Endothelial cell of umbilical vein (primary cell): ENCODE data around the gene BTN2A1. TPM values are rescaled to one million over a fixed set of nuclear protein-coding genes. Genes with fewer than 3 reads are reported as not detected.
"Not testable (repeated sequence)": the region's sequence is repeated elsewhere in the genome, so short reads cannot be mapped to it uniquely, and the experiment has no call there.

Experiments
- BruUV-seq: library from RNA; stranded (reverse); fragments of 400-500 nt; replicated peaks from 2 replicates; lab custom pipeline; 2021; lab: Mats Ljungman, UMichigan
- CTCF ChIA-PET: fragments of 300-600, 350-600 bp; sonication (Branson Sonifier 250); formaldehyde crosslinking; loops from one replicate; lab custom pipeline; 2021; ENCODE audit warnings: antibody characterized with exemption, inconsistent platforms; lab: Charles Lee
- POLR2A ChIA-PET: fragments of 300-600, 350-600 bp; sonication (Branson Sonifier 250); formaldehyde crosslinking; loops from one replicate; lab custom pipeline; 2021; ENCODE audit warnings: antibody characterized with exemption, inconsistent platforms; lab: Charles Lee
- DNase-seq: peaks from one replicate; pipeline ENCODE4 v3.0.0-alpha.2; 2011; ENCODE audit warnings: low read depth, low spot score
- FAIRE-seq: peaks from 2 replicates; lab custom pipeline; 2011; peaks lifted over from hg19 to GRCh38; lab: Jason Lieb, UNC
- H2AFZ ChIP-seq: 2 replicates; pipeline ENCODE4 v1.6.0; 2012; ENCODE audit warnings: low read depth, low read length, control low read depth, inconsistent platforms
- H3K27ac ChIP-seq: 2 replicates; pipeline ENCODE4 v1.5.1; 2011; ENCODE audit warnings: low read depth, mild to moderate bottlenecking, control low read depth, low read length, moderate library complexity; ENCODE audit not compliant: insufficient read depth
- H3K27me3 ChIP-seq, 2 experiments: 2 replicates each; pipeline versions ENCODE4 v1.6.0 to v1.6.1; 2011; ENCODE audit warnings: low read length in 2 of 2, mixed read lengths in 1 of 2; ENCODE audit not compliant: control insufficient read depth in 2 of 2, insufficient read depth in 2 of 2
- H3K36me3 ChIP-seq, 2 experiments: 2 replicates in 1 of 2; 3 replicates in 1 of 2; pipeline ENCODE4 v1.5.1; 2011; ENCODE audit warnings: low read length in 2 of 2, mild to moderate bottlenecking in 1 of 2, moderate library complexity in 1 of 2; ENCODE audit not compliant: control insufficient read depth in 2 of 2, insufficient read depth in 2 of 2; ENCODE audit errors: extremely low read depth in 1 of 2
- H3K4me1 ChIP-seq: 3 replicates; pipeline ENCODE4 v1.5.1; 2011; ENCODE audit warnings: mild to moderate bottlenecking, low read length; ENCODE audit not compliant: control insufficient read depth, insufficient read depth; ENCODE audit errors: extremely low read depth
- H3K4me2 ChIP-seq: 2 replicates; pipeline ENCODE4 v1.6.1; 2011; ENCODE audit warnings: low read length, control low read depth, mixed read lengths; ENCODE audit not compliant: insufficient read depth
- H3K4me3 ChIP-seq, 3 experiments: fragments of 200-600 bp in 1 of 3; sonication (generic), shearing (Covaris generic) in 1 of 3; replicated peaks in 1 of 3; 2 replicates each; pipeline ENCODE4 v1.5.1; 2011 to 2016; ENCODE audit warnings: control low read depth in 3 of 3, low read length in 3 of 3, mild to moderate bottlenecking in 2 of 3, inconsistent platforms in 1 of 3, low read depth in 1 of 3, moderate library complexity in 1 of 3; ENCODE audit not compliant: insufficient read depth in 1 of 3
- H3K79me2 ChIP-seq: 2 replicates; pipeline ENCODE4 v1.6.0; 2012; ENCODE audit warnings: low read length, inconsistent platforms; ENCODE audit not compliant: control insufficient read depth, insufficient read depth
- H3K9ac ChIP-seq: replicated peaks from 2 replicates; pipeline ENCODE3; 2011; ENCODE audit warnings: low read length, control low read depth; ENCODE audit not compliant: insufficient read depth; ENCODE audit errors: extremely low read depth
- H3K9me1 ChIP-seq: replicated peaks from 3 replicates; pipeline ENCODE4 v1.6.0; 2011; ENCODE audit warnings: mild to moderate bottlenecking, low read length; ENCODE audit not compliant: control insufficient read depth, insufficient read depth; ENCODE audit errors: extremely low read depth
- H3K9me3 ChIP-seq: replicated peaks from 2 replicates; pipeline ENCODE4 v1.5.1; 2012; ENCODE audit warnings: low read length, inconsistent platforms; ENCODE audit not compliant: control insufficient read depth, insufficient read depth
- H4K20me1 ChIP-seq: replicated peaks from 2 replicates; pipeline ENCODE3; 2011; ENCODE audit warnings: mild to moderate bottlenecking, low read length; ENCODE audit not compliant: control insufficient read depth, insufficient read depth; ENCODE audit errors: extremely low read depth
- dilution Hi-C: fragments of 300-500 bp; cut with MboI; formaldehyde crosslinking; loops from one replicate; pipeline ENCODE4 v1.15.0; 2019; ENCODE audit warnings: low sequenced_read_pairs; ENCODE audit not compliant: extremely low pct_ligation_motif_present
- intact Hi-C: fragments of 100-400 bp; cut with micrococcal nuclease; formaldehyde crosslinking; loops from one replicate; pipeline ENCODE4 v1.10.0; 2022
- polyA plus RNA-seq, 4 experiments: library from polyadenylated mRNA; depleted of rRNA in 3 of 4; stranded (reverse) in 3 of 4; unstranded in 1 of 4; fragments of >200 nt; gene quantifications; 2 replicates each; pipeline versions ENCODE4 v1.2.1 to v1.2.3, GENCODE V29; 2011 to 2012; ENCODE audit warnings: missing spikeins in 1 of 4
- total RNA-seq: library from RNA; stranded (reverse); gene quantifications from 2 replicates; pipeline ENCODE4 v1.2.3, GENCODE V29; 2021
- TF ChIP-seq, protein P1 (sequence below), 2 donors: IDR thresholded peaks; 1 replicate in 1 of 2; 2 replicates in 1 of 2; pipeline ENCODE4 v1.5.1; 2011; ENCODE audit warnings: low read length in 2 of 2, mild to moderate bottlenecking in 2 of 2, moderate library complexity in 2 of 2, control low read depth in 1 of 2, inconsistent platforms in 1 of 2, low read depth in 1 of 2; ENCODE audit not compliant: insufficient read depth in 1 of 2; ENCODE audit errors: extremely low read depth in 1 of 2

BTN2A1 gene
- total and polyA plus RNA-seq, 2 donors (not counting 3 experiments of a cell fraction or from before 2014, with no cell fraction given) = 25.1 to 31.9 TPM

DNA sequence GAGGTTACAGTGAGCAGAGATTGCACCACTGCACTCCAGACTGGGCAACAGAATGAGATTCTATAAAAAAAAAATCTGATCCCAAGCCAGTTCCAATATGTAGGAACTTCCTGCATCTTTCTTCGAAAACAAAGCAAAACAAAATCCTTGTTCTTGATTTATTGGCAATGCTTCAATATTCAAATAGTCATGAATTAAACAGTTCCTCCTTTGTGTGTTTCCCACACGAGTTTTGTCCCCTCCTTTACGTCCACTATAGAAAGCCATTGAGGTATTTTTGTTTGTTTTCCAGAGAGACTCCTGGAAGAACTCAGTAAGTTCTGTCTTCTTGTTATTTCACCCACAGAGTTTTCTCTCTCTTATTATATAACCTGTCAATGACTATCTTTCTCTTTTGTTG is 49.9 kb downstream of the BTN2A1 start:
- POLR2A ChIA-PET = no interaction called here
- intact Hi-C loops (no loop called here), dilution Hi-C loops (no loop called here)
- Histone ChIP-seq H4K20me1 (no peaks in the 10 kb centered on the region), H3K27me3 (peaks cover 30 to 34% of the 10 kb centered on the region in 2 experiments), H3K9me1 (no peaks in the 10 kb centered on the region), H3K36me3 (no peaks in the 10 kb centered on the region), H3K9ac (no peak overlapping the region), H3K79me2 (no peaks in the 10 kb centered on the region), H2AFZ (no peak overlapping the region), H3K27ac (no peak overlapping the region), H3K4me3 (no peak overlapping the region), H3K4me1 (no peaks in the 10 kb centered on the region), H3K9me3 (no peaks in the 10 kb centered on the region), H3K4me2 (no peak overlapping the region)
- TF ChIP-seq, protein P1, sequence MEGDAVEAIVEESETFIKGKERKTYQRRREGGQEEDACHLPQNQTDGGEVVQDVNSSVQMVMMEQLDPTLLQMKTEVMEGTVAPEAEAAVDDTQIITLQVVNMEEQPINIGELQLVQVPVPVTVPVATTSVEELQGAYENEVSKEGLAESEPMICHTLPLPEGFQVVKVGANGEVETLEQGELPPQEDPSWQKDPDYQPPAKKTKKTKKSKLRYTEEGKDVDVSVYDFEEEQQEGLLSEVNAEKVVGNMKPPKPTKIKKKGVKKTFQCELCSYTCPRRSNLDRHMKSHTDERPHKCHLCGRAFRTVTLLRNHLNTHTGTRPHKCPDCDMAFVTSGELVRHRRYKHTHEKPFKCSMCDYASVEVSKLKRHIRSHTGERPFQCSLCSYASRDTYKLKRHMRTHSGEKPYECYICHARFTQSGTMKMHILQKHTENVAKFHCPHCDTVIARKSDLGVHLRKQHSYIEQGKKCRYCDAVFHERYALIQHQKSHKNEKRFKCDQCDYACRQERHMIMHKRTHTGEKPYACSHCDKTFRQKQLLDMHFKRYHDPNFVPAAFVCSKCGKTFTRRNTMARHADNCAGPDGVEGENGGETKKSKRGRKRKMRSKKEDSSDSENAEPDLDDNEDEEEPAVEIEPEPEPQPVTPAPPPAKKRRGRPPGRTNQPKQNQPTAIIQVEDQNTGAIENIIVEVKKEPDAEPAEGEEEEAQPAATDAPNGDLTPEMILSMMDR (IDR thresholded peaks at IDR 0.05; ENCODE audit: extremely low read depth in 1 of 2, insufficient read depth in 1 of 2, low read depth in 1 of 2, low read length in 2 of 2) = no peak
- DNase-seq (no peak), FAIRE-seq (no peak)
- BruUV-seq = no TSS peak
- CTCF ChIA-PET = no interaction called here

DNA sequence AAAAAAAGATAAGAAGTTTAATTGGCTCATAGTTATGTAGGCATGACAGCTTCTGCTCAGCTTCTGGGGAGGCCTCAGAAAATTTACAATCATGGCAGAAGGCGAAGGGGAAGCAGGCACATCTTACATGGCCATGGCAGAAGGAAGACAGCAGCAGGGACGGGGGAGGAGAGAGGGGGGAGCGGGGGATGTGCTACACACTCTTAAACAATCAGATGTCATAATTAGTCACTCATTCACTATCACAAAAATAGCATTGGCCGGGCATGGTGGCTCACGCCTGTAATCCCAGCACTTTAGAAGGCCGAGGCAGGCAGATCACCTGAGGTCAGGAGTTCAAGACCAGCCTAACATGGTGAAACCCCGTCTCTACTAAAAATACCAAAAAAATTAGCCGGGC is 53.3 kb downstream of the BTN2A1 start:
- H3K9me3 ChIP-seq, FAIRE-seq, CTCF ChIA-PET, dilution Hi-C loops, BruUV-seq, H3K9ac ChIP-seq, H3K4me2 ChIP-seq, intact Hi-C loops, H2AFZ ChIP-seq, H3K27ac ChIP-seq, H3K4me3 ChIP-seq, DNase-seq, H3K79me2 ChIP-seq, H3K9me1 ChIP-seq, H4K20me1 ChIP-seq, H3K4me1 ChIP-seq, H3K36me3 ChIP-seq, POLR2A ChIA-PET: not testable (repeated sequence)
- H3K27me3 ChIP-seq = peaks cover 13% of the 10 kb centered on the region in 2 experiments
